IMR-90 (cell line): ENCODE measurements around the gene STK33. TPM values are rescaled to one million over a fixed set of nuclear protein-coding genes. Genes with fewer than 3 reads are reported as not detected.

ENCODE experiments used
- ATAC-seq: fragments of 200-7000 bp; cut with Tn5 transposase; 2 replicates; pipeline ENCODE4 v1.9.1; 2020; ENCODE audit warnings: low read depth, mild to moderate bottlenecking, moderate library complexity
- BruUV-seq: library from RNA; stranded (reverse); fragments of 400-500 nt; replicated peaks from 2 replicates; lab custom pipeline; 2021; lab: Mats Ljungman, UMichigan
- CTCF ChIA-PET: fragments of 300-600 bp; formaldehyde crosslinking; extraction: SDS; loops from one replicate; lab custom pipeline; 2021; ENCODE audit warnings: antibody characterized with exemption; lab: Yijun Ruan, JAX
- POLR2A ChIA-PET: fragments of 300-600 bp; sonication (Branson Sonifier 250); formaldehyde crosslinking; loops from one replicate; lab custom pipeline; 2022; ENCODE audit warnings: antibody characterized with exemption; ENCODE audit not compliant: unreplicated experiment; lab: Charles Lee
- DNase-seq: peaks from one replicate; pipeline ENCODE4 v3.0.0; 2013
- H2AFZ ChIP-seq: replicated peaks from 2 replicates; pipeline ENCODE3; 2013; ENCODE audit warnings: low read length, mild to moderate bottlenecking; ENCODE audit not compliant: poor library complexity
- H2AK5ac ChIP-seq: 2 replicates; pipeline ENCODE4 v1.6.1; 2013; ENCODE audit warnings: low read depth, low read length, inconsistent platforms
- H2AK9ac ChIP-seq: replicated peaks from 2 replicates; pipeline ENCODE3; 2013; ENCODE audit warnings: mild to moderate bottlenecking, low read depth, low read length, moderate library complexity; ENCODE audit not compliant: poor library complexity
- H2BK120ac ChIP-seq: 2 replicates; pipeline ENCODE4 v1.6.1; 2013; ENCODE audit warnings: low read depth, low read length, inconsistent platforms
- H2BK15ac ChIP-seq: 3 replicates; pipeline ENCODE4 v1.6.1; 2013; ENCODE audit warnings: low read depth, low read length, inconsistent platforms
- H2BK20ac ChIP-seq: 2 replicates; pipeline ENCODE4 v1.6.1; 2013; ENCODE audit warnings: low read depth, mild to moderate bottlenecking, inconsistent platforms, low read length, moderate library complexity
- H2BK5ac ChIP-seq: 2 replicates; pipeline ENCODE4 v1.6.1; 2013; ENCODE audit warnings: mild to moderate bottlenecking, low read depth, low read length, inconsistent platforms; ENCODE audit not compliant: poor library complexity, severe bottlenecking
- H3K14ac ChIP-seq: replicated peaks from 2 replicates; pipeline ENCODE4 v1.6.1; 2013; ENCODE audit warnings: low read depth, low read length, inconsistent platforms
- H3K18ac ChIP-seq: 2 replicates; pipeline ENCODE4 v1.6.1; 2013; ENCODE audit warnings: low read depth, low read length, control low read depth
- H3K23ac ChIP-seq: 2 replicates; pipeline ENCODE4 v1.6.1; 2013; ENCODE audit warnings: low read depth, low read length, inconsistent platforms
- H3K27ac ChIP-seq: 2 replicates; pipeline ENCODE4 v1.5.1; 2013; ENCODE audit warnings: mild to moderate bottlenecking, control low read depth, low read length; ENCODE audit not compliant: insufficient read depth
- H3K27me3 ChIP-seq: 2 replicates; pipeline ENCODE4 v1.6.1; 2013; ENCODE audit warnings: low read length; ENCODE audit not compliant: control insufficient read depth, insufficient read depth
- H3K36me3 ChIP-seq: 2 replicates; pipeline ENCODE4 v1.6.1; 2013; ENCODE audit warnings: low read length, mixed read lengths; ENCODE audit not compliant: control insufficient read depth, insufficient read depth
- H3K4ac ChIP-seq: 2 replicates; pipeline ENCODE4 v1.6.1; 2013; ENCODE audit warnings: low read depth, low read length, inconsistent platforms
- H3K4me1 ChIP-seq: 2 replicates; pipeline ENCODE4 v1.6.1; 2013; ENCODE audit warnings: low read length, mixed read lengths; ENCODE audit not compliant: control insufficient read depth, insufficient read depth
- H3K4me2 ChIP-seq: 2 replicates; pipeline ENCODE4 v1.6.1; 2013; ENCODE audit warnings: low read depth, mild to moderate bottlenecking, control low read depth, low read length, moderate library complexity
- H3K4me3 ChIP-seq: 2 replicates; pipeline ENCODE4 v1.5.1; 2013; ENCODE audit warnings: low read depth, mild to moderate bottlenecking, control low read depth, low read length, moderate library complexity; ENCODE audit not compliant: insufficient read depth
- H3K56ac ChIP-seq: 2 replicates; pipeline ENCODE4 v1.6.1; 2013; ENCODE audit warnings: low read length, inconsistent platforms; ENCODE audit not compliant: insufficient read depth; ENCODE audit errors: extremely low read depth
- H3K79me1 ChIP-seq, 2 experiments: 2 replicates each; pipeline ENCODE4 v1.6.1; 2013; ENCODE audit warnings: low read length in 2 of 2, inconsistent platforms in 1 of 2, low read depth in 1 of 2
- H3K9ac ChIP-seq: 2 replicates; pipeline ENCODE4 v1.6.1; 2013; ENCODE audit warnings: low read depth, low read length, control low read depth
- H3K9me1 ChIP-seq: 2 replicates; pipeline ENCODE4 v1.6.1; 2013; ENCODE audit warnings: low read length, inconsistent platforms; ENCODE audit not compliant: insufficient read depth
- H3K9me3 ChIP-seq: 2 replicates; pipeline ENCODE4 v1.6.1; 2013; ENCODE audit warnings: low read length; ENCODE audit not compliant: control insufficient read depth, insufficient read depth
- H4K20me1 ChIP-seq: 2 replicates; pipeline ENCODE4 v1.6.1; 2013; ENCODE audit warnings: low read length, inconsistent platforms; ENCODE audit not compliant: insufficient read depth
- H4K5ac ChIP-seq: 2 replicates; pipeline ENCODE4 v1.6.1; 2013; ENCODE audit warnings: mild to moderate bottlenecking, low read depth, low read length, control low read depth
- H4K8ac ChIP-seq, 2 experiments: 2 replicates each; pipeline ENCODE4 v1.6.1; 2013; ENCODE audit warnings: low read depth in 2 of 2, low read length in 2 of 2, control low read depth in 1 of 2, inconsistent platforms in 1 of 2
- H4K91ac ChIP-seq: 2 replicates; pipeline ENCODE4 v1.6.1; 2013; ENCODE audit warnings: low read depth, low read length, inconsistent platforms; ENCODE audit not compliant: insufficient read depth
- CEBPB ChIP-seq: IDR thresholded peaks from 2 replicates; pipeline ENCODE4 v1.6.1; 2012; ENCODE audit warnings: low read depth, low read length, improper control_type of control experiment
- RCOR1 ChIP-seq: IDR thresholded peaks from 2 replicates; pipeline ENCODE4 v1.6.1; 2012; ENCODE audit warnings: mild to moderate bottlenecking, low read length, improper control_type of control experiment; ENCODE audit not compliant: insufficient replicate concordance
- RFX5 ChIP-seq: IDR thresholded peaks from 2 replicates; pipeline ENCODE4 v1.8.0; 2012; ENCODE audit warnings: low read depth, mild to moderate bottlenecking, low read length, moderate library complexity
- SMC3 ChIP-seq: fragments of 150-350 bp; IDR thresholded peaks from 2 replicates; pipeline ENCODE4 v1.6.1; 2016; ENCODE audit warnings: low read depth, mild to moderate bottlenecking, antibody characterized with exemption, low read length, moderate library complexity
- whole genome bisulfite sequencing, 2 experiments: methylation state at CpG; one replicate each; pipeline versions ENCODE4 v1.1.5 to v1.1.7; 2013; ENCODE audit warnings: missing lambda C conversion rate in 2 of 2; ENCODE audit not compliant: insufficient read length in 1 of 2; ENCODE audit errors: extremely low coverage in 2 of 2; 5-methylcytosine and 5-hydroxymethylcytosine counted together
- dilution Hi-C: fragments of 300-500 bp; cut with HindIII; formaldehyde crosslinking; loops from one replicate; pipeline ENCODE4 v1.14.3; 2018; ENCODE audit warnings: low sequenced_read_pairs; ENCODE audit not compliant: unreplicated experiment
- in situ Hi-C: fragments of 300-500 bp; cut with MboI; formaldehyde crosslinking; loops from 3 replicates; pipeline ENCODE4 v1.14.3; 2019; ENCODE audit warnings: low sequenced_read_pairs, inconsistent platforms, mixed read lengths
- intact Hi-C: fragments of 100-400 bp; cut with micrococcal nuclease; formaldehyde crosslinking; loops from 2 replicates; pipeline ENCODE4 v1.10.0; 2022
- polyA plus RNA-seq, 3 experiments: library from polyadenylated mRNA; depleted of rRNA; stranded (reverse); fragments of >200 nt; gene quantifications; 2 replicates each; pipeline ENCODE4 v1.2.3, GENCODE V29; 2012; ENCODE audit warnings: low replicate concordance in 1 of 3
- total RNA-seq: library from RNA; depleted of rRNA; stranded (reverse); fragments of >200 nt; gene quantifications from 2 replicates; pipeline ENCODE4 v1.2.3, GENCODE V29; 2012

STK33 gene
- total and polyA plus RNA-seq, 2 of the 4 experiments (the other 2 are of a cell fraction), result 2.3 to 2.6 TPM

GRCh38 chr11:8574798-8575197, 19.2 kb downstream of the STK33 start:
- no peak overlapping the region for H2AK5ac ChIP-seq
- intact Hi-C loops, result no loop called here
- H2BK120ac ChIP-seq, result no peak overlapping the region
- H4K5ac ChIP-seq, result no peak overlapping the region
- DNase-seq (no peak), ATAC-seq (no peak)
- H4K91ac ChIP-seq, result no peak overlapping the region
- H3K9me1 ChIP-seq, result no peaks in the 10 kb centered on the region
- H2BK20ac ChIP-seq, result no peak overlapping the region
- TF ChIP-seq CEBPB (peak; percentile 77), SMC3 (no peak), RCOR1 (no peak), RFX5 (no peak)
- no peak overlapping the region for H4K8ac ChIP-seq
- in situ Hi-C loops, result no loop called here
- H3K4me1 ChIP-seq, result no peaks in the 10 kb centered on the region
- H2AK9ac ChIP-seq, result no peak overlapping the region
- dilution Hi-C loops, result no loop called here
- WGBS, 2 experiments, result no CpG with 5 or more reads among the region's 1 CpG
- H3K56ac ChIP-seq, result no peak overlapping the region
- no peak overlapping the region for H2AFZ ChIP-seq
- no peaks in the 10 kb centered on the region for H3K27me3 ChIP-seq
- no peak overlapping the region for H3K14ac ChIP-seq
- H3K4me3 ChIP-seq, result no peak overlapping the region
- ChIA-PET POLR2A (no interaction called here), CTCF (no interaction called here)
- H4K20me1 ChIP-seq, result no peaks in the 10 kb centered on the region
- no peak overlapping the region for H3K9ac ChIP-seq
- no peaks in the 10 kb centered on the region for H3K36me3 ChIP-seq
- no peak overlapping the region for H3K4ac ChIP-seq
- no peak overlapping the region for H2BK5ac ChIP-seq
- H3K23ac ChIP-seq, result no peak overlapping the region
- no peaks in the 10 kb centered on the region for H3K9me3 ChIP-seq
- no peaks in the 10 kb centered on the region for H3K79me1 ChIP-seq
- no peak overlapping the region for H2BK15ac ChIP-seq
- H3K4me2 ChIP-seq, result no peak overlapping the region
- no peak overlapping the region for H3K18ac ChIP-seq
- no TSS peak for BruUV-seq
- H3K27ac ChIP-seq, result no peak overlapping the region
